Measurements from ENCODE around the gene RPTN. TPM values are rescaled to one million over a fixed set of nuclear protein-coding genes. Genes with fewer than 3 reads are reported as not detected.

Gene RPTN
- total RNA-seq, 1 donor from 2014 or later, result not detected

DNA sequence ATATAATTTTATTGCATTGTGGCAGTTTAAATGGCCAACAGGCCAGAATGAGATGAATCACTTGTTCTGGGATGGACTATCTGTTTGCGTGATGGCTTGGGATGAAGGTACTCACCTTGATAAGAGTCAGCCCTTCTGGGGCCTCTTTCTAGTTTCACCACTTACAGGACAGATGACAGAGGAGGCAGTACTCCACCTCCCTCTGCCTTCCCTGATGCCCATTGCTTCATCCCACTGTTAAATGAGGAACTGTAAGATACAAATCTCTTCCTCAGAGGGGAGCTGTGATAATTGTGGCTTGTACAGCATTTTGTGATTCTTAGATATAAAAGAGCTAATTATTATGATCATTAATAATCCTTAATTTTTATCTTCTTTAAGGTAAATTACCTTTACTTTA is 40.1 kb downstream of the RPTN start:
- H3K4me3 Mint-ChIP-seq (ENCODE audit: low read depth), result no peak overlapping the region
- H3K4me1 Mint-ChIP-seq (ENCODE audit: low read depth), result no peaks in the 10 kb centered on the region
- peaks cover 49% of the 10 kb centered on the region for H3K27me3 Mint-ChIP-seq
- H3K27ac Mint-ChIP-seq, result no peak overlapping the region
- TF ChIP-seq, protein P1, sequence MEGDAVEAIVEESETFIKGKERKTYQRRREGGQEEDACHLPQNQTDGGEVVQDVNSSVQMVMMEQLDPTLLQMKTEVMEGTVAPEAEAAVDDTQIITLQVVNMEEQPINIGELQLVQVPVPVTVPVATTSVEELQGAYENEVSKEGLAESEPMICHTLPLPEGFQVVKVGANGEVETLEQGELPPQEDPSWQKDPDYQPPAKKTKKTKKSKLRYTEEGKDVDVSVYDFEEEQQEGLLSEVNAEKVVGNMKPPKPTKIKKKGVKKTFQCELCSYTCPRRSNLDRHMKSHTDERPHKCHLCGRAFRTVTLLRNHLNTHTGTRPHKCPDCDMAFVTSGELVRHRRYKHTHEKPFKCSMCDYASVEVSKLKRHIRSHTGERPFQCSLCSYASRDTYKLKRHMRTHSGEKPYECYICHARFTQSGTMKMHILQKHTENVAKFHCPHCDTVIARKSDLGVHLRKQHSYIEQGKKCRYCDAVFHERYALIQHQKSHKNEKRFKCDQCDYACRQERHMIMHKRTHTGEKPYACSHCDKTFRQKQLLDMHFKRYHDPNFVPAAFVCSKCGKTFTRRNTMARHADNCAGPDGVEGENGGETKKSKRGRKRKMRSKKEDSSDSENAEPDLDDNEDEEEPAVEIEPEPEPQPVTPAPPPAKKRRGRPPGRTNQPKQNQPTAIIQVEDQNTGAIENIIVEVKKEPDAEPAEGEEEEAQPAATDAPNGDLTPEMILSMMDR (IDR thresholded peaks at IDR 0.05; ENCODE audit: unreplicated experiment), result no peak
- no peaks in the 10 kb centered on the region for H3K9me3 Mint-ChIP-seq (ENCODE audit: low read depth)
- DNase-seq (ENCODE audit: low spot score, unreplicated experiment), result no peak
- no peaks in the 10 kb centered on the region for H3K36me3 Mint-ChIP-seq (ENCODE audit: insufficient read depth)

DNA sequence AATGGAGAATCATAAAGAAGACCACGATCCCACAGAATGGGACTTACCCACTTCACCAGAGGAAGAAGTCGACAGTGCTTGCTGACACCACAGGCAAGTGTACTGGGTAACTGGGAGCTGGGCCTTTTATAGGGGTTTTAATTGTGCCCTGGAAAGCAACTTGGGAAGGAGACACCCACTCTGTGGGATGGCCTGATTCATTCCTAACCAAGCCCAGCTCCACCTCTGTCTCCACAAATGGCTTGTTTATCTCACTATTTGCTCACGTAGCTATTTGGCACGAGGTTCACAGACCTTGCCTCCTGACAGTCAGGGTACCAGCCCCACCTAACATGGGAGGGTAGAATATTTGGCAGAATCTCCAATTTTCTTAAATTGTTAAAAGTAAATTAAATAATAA is 43.7 kb downstream of the RPTN start, which contains the start of gene TCHH:
TCHH (minus strand) TSS at position 101 of the 400 bp plus-strand sequence. CDS start 1,364 bp downstream, outside the sequence.
- Mint-ChIP-seq H3K4me3 (ENCODE audit: low read depth) (no peak within 1 kb of the TSS), H3K27me3 (peaks cover 37% of the 10 kb centered on the region), H3K4me1 (ENCODE audit: low read depth) (no peaks in the 10 kb centered on the region), H3K9me3 (ENCODE audit: low read depth) (no peaks in the 10 kb centered on the region), H3K36me3 (ENCODE audit: insufficient read depth) (no peaks in the 10 kb centered on the region), H3K27ac (no peak within 1 kb of the TSS)
- TF ChIP-seq, protein P1 (IDR thresholded peaks at IDR 0.05; ENCODE audit: unreplicated experiment), result no peak
- no peak for DNase-seq (ENCODE audit: low spot score, unreplicated experiment)

DNA sequence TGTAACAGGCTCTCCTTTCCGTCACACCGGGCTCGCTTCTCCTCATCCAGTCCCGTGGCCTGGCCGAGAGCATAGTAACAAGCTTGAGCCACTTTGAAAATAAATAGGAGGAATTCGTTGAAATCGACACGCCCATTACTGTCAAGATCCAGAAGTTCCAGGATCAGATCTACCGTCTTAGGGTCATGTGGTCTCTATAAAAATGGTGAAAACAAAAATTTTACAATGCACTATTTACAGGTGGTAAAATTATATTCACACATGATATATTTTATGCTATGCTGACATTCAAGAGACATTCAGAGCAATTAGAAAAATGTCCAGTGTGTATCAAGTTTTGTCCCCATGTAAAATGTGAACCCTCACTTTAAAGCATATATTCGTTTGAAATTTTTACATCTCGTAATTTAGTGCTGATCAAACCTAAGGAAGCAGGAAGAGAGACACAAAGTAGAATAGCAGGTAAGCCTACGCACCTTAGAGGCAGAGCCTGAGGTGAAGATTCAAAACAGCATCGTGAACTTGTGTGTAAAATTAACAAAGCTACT is 46.1 kb downstream of the RPTN start:
- no peak for DNase-seq (ENCODE audit: low spot score, unreplicated experiment)
- peaks cover 19% of the 10 kb centered on the region for H3K27me3 Mint-ChIP-seq
- no peak overlapping the region for H3K27ac Mint-ChIP-seq
- no peaks in the 10 kb centered on the region for H3K4me1 Mint-ChIP-seq (ENCODE audit: low read depth)
- no peaks in the 10 kb centered on the region for H3K9me3 Mint-ChIP-seq (ENCODE audit: low read depth)
- H3K36me3 Mint-ChIP-seq (ENCODE audit: insufficient read depth), result peaks cover 7% of the 10 kb centered on the region
- no peak overlapping the region for H3K4me3 Mint-ChIP-seq (ENCODE audit: low read depth)
- TF ChIP-seq, protein P1 (IDR thresholded peaks at IDR 0.05; ENCODE audit: unreplicated experiment), result no peak

DNA sequence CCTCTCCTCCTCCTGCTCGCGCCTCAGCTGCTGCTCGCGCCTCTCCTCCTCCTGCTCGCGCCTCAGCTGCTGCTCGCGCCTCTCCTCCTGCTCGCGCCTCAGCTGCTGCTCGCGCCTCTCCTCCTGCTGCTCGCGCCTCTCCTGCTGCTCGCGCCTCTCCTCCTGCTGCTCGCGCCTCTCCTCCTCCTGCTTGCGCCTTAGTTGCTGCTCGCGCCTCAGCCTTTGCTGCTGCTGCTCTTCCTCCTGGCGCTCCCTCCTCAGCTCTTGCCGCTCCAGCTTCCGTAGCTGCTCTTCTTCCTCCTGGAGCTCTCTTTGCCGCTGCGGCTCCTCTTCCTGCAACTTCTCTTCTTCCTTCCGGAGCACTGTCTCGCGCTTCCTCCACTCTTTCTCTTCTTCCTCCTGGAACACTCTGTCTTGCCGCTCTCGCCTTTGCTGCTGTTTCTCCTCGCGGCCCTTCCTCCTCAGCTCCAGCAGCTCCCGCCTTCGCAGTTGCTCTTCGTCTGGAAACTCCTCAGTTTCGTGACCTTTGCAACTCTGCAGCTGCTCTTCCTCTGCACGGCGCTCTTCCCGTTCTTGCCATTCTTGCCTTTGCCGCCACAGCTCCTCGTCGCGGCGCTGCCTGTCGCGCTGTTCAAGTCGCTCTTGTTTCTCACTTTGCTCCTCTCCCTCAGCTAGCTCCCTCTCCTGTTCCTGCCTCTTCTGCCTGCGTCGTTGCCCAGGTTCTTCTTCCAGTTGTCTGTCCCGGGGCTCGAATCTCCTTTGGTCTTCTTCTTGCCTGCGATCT is 46.7 kb downstream of the RPTN start:
- Mint-ChIP-seq H3K36me3 (ENCODE audit: insufficient read depth) (peaks cover 9% of the 10 kb centered on the region), H3K9me3 (ENCODE audit: low read depth) (no peaks in the 10 kb centered on the region), H3K27me3 (peaks cover 17% of the 10 kb centered on the region), H3K4me1 (ENCODE audit: low read depth) (no peaks in the 10 kb centered on the region), H3K27ac (no peak overlapping the region), H3K4me3 (ENCODE audit: low read depth) (no peak overlapping the region)
- no peak for DNase-seq (ENCODE audit: low spot score, unreplicated experiment)
- TF ChIP-seq, protein P1 (IDR thresholded peaks at IDR 0.05; ENCODE audit: unreplicated experiment), result no peak

- Mint-ChIP-seq H3K4me1 (ENCODE audit: low read depth) (no peaks in the 10 kb centered on the region), H3K9me3 (ENCODE audit: low read depth) (no peaks in the 10 kb centered on the region), H3K4me3 (ENCODE audit: low read depth) (no peak overlapping the region), H3K36me3 (ENCODE audit: insufficient read depth) (peaks cover 9% of the 10 kb centered on the region), H3K27ac (no peak overlapping the region), H3K27me3 (peaks cover 9% of the 10 kb centered on the region)
- TF ChIP-seq, protein P1 (IDR thresholded peaks at IDR 0.05; ENCODE audit: unreplicated experiment), result no peak
- no peak for DNase-seq (ENCODE audit: low spot score, unreplicated experiment)
Observed at GRCh38 chr1:152111515-152111968, 47.5 kb downstream of the RPTN start.

Measured in progenitor cell of endocrine pancreas (in vitro differentiated cells).